AG04449 (cell line): Measurements from ENCODE around the gene CNTN4.

Experiments
- CTCF ChIA-PET: fragments of 350-600 bp; formaldehyde crosslinking; extraction: SDS; loops from one replicate; lab custom pipeline; 2021; ENCODE audit warnings: antibody characterized with exemption; lab: Yijun Ruan, JAX
- POLR2A ChIA-PET: fragments of 400-600, 350-600 bp; formaldehyde crosslinking; extraction: SDS; loops from one replicate; lab custom pipeline; 2020; ENCODE audit warnings: antibody characterized with exemption, inconsistent platforms; lab: Yijun Ruan, JAX
- DNase-seq: peaks from one replicate; pipeline ENCODE4 v3.0.0-alpha.2; 2010; ENCODE audit warnings: low read depth, low spot score
- H3K4me3 ChIP-seq: 2 replicates; pipeline ENCODE4 v1.5.1; 2011; ENCODE audit warnings: low read depth, mild to moderate bottlenecking, control low read depth, low read length
- CTCF ChIP-seq: IDR thresholded peaks from one replicate; pipeline ENCODE4 v1.5.1; 2011; ENCODE audit warnings: mild to moderate bottlenecking, moderate library complexity, low read length, control low read depth, inconsistent platforms; ENCODE audit not compliant: insufficient read depth; ENCODE audit errors: missing control alignments

Gene CNTN4

GRCh38 chr3:3068358-3068881 is 969.8 kb downstream of the CNTN4 start:
- ChIA-PET CTCF (no interaction called here), POLR2A (no interaction called here)
- no peak for DNase-seq
- no peak for TF ChIP-seq CTCF
- H3K4me3 ChIP-seq: no peak overlapping the region

DNA sequence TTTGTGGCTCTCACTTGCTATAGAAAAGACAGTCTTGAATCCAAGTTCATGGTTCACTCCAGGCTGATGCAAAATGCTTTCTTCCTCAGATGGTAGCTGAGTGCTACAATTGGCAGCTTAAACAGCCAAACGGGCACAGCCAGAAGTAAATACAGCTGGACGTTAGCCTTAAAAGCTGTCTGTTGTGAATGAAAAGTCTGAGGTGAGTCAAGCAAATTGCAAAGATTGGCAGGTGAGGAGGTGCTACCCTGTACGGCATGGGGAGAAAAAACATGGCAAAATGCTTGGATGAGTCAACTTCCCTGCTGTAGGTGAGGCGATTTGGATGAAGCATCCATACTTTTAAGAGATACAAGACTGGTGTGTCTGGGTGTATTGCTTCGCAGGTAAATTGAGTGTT is 971.1 kb downstream of the CNTN4 start:
- TF ChIP-seq CTCF: no peak
- no peak for DNase-seq
- POLR2A ChIA-PET: no interaction called here
- CTCF ChIA-PET: no interaction called here
- H3K4me3 ChIP-seq: no peak overlapping the region

- no peak for TF ChIP-seq CTCF
- no peak for DNase-seq
- CTCF ChIA-PET: no interaction called here
- no peak overlapping the region for H3K4me3 ChIP-seq
- POLR2A ChIA-PET: no interaction called here
Measured at GRCh38 chr3:3071136-3071535, 972.5 kb downstream of the CNTN4 start.

- no peak for DNase-seq
- TF ChIP-seq CTCF: no peak
- H3K4me3 ChIP-seq: no peak overlapping the region
- ChIA-PET POLR2A (no interaction called here), CTCF (no interaction called here)
Measured at GRCh38 chr3:3074551-3075257, 976.0 kb downstream of the CNTN4 start.

DNA sequence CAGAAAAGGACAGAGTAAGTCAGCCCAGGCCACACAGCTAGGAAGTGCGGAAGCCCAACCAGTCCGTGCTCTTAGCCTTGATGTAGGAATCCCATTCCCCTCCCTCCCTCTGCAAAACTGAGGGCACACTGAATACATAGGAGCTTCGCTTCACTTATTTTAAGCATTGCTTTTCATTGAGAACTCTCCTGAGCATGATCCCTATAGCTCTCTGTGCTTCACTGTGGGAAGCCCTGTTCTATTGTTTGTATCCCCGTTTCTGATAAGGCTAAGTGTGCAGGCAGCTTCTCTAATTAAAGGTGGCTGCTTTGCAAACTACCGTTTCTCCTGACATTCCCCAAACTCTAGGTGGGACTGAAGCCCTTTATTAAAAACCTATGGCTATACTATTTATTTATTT is 981.6 kb downstream of the CNTN4 start:
- no peak for TF ChIP-seq CTCF
- ChIA-PET POLR2A (no interaction called here), CTCF (no interaction called here)
- no peak overlapping the region for H3K4me3 ChIP-seq
- DNase-seq: no peak

DNA sequence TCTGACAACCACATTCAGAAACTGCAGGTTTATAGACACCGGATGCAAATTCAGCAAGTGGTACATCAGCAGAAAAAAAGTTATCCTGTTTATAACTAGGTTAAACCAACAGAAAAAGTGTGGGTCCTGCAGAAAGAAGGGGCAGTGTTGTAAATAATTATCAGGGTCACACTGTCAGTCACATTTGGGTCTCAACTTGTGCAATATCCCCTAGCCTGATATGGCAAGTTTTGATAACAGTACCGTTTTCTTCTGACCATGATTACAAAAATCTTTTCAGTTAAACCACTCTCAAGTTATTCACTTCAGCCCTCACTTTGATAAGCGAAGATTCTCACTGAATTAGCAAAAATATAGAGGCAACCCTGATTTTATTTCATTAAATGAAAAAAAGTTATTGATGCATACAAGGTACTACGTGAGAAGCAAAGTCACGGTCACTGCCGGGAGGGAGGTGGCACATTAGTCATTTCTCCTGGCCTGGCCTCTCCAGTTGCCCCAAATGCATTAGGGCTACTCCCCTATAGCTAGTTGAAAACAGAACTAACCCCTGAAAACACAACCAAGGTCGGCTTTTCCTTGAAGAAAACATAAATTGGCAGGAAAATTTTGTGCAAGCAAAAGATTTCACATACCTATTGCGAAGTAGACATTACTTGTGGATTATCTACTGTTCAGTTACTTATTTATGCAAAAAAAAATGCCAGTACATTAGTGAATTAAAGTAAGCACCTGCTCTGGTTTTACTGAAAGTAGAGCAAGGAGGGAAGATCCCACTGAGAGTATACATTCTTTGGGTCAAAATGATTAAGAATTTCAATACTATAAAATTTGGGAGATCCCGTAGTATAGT is 982.9 kb downstream of the CNTN4 start:
- TF ChIP-seq CTCF: no peak
- H3K4me3 ChIP-seq: no peak overlapping the region
- CTCF ChIA-PET: no interaction called here
- no peak for DNase-seq
- POLR2A ChIA-PET: no interaction called here
